HG03575 (cell line): Measurements from ENCODE around the gene ATP13A3.
"Not testable (repeated sequence)": the region's sequence is repeated elsewhere in the genome, so short reads cannot be mapped to it uniquely, and the experiment has no call there.

Source experiments
- ATAC-seq: cut with Tn5 transposase; IDR thresholded peaks from one replicate; pipeline ENCODE4 v1.9.1; 2021; ENCODE audit not compliant: unreplicated experiment, insufficient number of reproducible peaks, low FRiP score; ENCODE audit errors: extremely low read depth

ATP13A3 gene

DNA sequence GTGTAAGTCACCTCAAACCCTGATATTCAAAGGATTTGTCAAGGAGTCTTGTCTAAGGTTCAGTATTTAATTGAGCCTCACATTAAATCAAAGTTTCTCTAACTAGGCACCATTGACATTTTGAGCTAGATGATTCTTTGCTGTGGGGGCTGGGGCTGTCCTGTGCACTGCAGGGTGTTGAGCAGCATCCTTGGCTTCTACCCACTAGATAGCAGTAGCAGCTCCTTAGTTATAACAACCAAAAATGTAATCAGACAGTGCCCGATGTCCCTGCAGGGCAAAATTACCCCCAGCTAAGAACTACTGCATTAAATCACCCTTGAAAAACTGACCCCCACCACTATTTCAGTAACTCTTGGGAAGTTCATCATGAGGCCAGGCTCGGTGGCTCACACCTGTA lies 17.3 kb upstream of the ATP13A3 start:
- no peak for ATAC-seq

DNA sequence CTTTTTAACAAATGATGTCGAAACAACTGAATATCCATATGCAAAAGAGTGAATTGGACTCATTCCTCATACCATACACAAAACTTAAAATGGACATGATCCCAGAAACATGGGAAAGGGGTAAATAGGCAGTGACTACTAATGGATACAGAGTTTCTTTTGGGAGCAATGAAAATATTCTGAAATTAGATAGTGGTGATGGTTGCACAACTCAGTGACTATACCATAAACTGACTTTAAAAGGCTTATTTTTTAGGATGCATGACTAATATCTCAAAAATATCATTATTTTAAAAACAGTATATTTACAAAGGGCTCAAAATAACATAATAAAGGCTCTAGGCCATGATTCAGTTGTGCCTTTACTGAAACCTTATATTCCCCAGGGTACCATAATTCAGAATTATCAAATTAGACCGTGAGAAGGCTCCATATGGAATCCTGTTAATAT lies 16.3 kb upstream of the ATP13A3 start:
- no peak for ATAC-seq

DNA sequence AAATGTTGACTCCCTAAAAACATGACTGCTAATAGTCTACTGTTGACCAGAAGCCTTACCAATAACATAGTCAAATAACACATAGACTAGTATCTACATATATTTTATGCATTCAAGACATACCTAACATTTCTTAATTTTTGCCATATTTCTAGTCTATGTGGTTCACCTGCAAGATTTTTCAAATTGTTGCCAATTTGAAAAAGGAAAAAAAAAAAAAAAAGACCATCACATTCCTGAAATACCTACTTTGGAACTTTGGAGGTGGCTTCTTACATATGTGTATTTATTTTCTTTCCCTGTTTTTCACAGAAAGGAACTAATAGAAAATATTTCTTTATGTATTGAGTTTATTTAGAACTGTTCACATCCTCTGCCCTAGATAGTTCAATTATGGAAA lies 13.4 kb upstream of the ATP13A3 start:
- ATAC-seq = no peak

DNA sequence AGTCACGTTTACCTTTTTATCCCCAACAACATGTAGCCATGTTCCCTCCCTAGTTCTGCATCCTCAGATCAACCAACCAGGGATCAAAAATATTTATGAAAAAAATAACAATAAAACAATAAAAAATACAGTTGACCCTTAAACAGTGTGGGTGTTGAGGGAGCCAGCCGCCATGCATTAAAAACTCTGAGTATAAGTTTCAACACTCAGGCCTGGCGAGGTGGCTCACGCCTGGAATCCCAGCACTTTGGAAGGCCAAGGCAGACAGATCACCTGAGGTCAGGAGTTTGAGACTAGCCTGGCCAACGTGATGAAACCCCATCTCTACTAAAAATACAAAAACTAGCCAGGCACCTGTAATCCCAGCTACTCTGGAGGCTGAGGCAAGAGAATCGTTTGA lies 12.7 kb upstream of the ATP13A3 start:
- ATAC-seq = not testable (repeated sequence)

DNA sequence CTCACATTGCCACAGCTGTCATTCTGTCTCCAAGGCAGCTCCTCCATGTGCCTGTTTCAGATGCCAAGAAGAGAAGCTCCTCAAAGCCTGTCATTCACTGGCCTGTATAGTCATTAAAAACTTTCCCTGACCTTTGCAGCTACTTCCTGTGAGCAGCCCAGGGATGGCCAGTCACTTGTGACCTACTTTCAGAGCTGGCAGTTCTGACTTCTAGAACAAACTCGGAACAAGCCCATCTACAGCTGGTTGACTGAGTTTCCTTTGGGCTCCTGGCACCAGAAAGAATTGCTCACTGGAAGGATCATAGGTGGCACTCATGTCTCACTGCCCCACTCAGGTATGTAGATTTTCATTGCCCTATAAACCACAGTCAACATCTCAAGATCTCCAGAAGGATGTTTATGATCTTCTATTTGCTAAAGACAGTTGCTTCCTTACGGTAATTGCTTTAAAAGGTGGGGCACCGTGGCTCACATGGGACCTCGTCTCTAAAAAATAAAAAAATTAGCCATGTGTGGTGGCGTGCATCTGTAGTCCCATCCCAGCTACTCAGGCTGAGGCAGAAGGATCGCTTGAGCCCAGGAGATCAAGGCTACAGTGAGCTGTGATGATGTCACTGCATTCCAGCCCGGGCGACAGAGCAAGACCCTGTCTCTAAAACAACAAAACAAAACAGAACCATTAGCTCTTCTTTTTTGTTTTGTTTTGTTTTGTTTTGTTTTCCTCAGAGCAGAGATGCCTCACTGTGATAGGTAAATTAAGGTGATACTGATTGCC lies 11.2 kb upstream of the ATP13A3 start:
- no peak for ATAC-seq

DNA sequence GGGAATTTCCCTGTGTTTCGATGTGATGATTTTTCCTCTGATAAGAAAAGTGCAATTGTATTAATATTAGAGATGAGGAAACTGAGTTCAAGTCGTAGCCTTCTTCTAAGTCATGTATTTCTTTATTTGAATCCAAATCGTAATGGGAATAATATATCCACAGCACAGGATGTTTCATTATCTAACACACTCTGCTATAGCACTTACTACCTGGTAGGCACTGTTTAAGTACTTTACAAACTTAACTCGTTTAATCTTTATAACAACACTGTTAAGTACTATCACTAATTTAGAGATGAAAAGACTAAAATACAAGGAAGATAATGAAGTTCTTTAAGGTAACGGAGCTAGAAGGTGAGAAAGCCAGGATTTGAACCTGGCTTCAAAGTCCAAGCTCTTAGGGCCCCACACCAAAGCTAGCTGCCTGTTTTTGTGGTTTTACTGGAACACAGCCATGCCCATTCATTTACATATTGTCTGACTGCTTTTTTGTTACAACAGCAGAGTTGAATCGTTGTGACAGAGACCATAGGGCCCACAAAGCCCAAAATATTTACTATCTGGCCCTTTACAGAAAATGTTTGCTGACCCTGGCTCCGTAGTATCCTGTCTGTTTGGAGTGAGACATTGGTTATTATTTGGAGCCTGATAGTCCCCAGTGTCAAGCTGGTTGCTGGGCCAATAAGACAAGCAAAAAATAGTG lies 9.6 kb upstream of the ATP13A3 start:
- no peak for ATAC-seq

DNA sequence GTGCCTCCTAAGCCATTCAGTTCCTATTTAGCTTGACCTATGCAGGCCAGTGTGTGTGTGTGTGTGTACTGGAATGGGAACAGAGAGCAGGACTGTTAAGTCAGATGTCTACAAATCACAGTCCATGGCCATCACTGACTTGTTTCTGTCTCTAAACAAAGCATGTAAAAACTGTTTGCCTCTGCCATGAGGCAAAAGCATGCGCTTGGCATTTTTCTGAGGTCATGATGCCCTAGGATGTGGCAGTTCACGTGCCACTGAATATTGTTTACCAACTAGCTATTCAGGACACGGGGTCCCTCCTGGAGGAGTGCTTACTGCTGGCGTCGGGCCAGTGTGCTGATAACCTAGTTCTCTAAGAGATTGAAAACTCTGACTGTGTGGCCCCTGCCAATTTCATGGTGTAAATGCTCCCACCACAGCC lies 8.2 kb upstream of the ATP13A3 start:
- ATAC-seq = no peak

DNA sequence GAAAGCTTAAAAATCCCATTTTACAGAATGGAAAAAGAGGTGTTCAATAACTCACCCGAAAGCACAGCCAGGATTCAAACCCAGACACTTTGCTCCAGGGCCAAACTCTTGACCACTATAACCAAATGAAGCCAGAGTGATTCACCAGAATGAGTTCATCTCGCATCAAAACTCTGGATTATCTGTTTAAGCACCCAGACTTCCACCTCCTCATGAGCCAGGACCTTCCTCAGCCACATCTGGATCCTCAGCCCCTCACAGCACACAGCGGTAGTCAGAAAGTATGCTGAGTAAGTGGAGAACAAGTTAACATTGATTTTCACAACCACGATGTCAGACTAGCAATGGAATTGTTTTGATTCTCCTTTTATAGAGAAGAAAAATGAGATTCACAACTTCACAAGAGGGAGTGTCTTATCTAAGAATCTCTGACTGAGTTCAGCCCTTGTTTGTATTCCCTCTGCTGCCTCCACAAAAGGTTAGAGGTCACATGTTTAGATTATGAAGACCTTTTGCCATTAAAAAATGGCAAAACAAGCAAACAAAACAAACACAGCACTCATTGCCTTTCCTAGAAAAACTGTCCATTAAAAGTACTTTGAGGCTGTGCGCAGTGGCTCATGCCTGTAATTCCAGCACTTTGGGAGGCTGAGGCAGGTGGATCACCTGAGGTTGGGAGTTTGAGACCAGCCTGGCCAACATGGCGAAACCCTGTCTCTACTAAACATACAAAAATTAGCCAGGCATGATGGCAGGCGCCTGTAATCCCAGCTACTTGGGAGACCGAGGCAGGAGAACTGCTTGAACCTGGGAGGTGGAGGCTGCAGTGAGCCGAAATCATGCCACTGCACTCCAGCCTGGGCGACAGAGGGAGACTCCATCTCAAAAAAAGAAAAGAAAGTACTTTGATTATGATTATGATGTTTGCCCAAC lies 7.5 kb upstream of the ATP13A3 start:
- ATAC-seq = not testable (repeated sequence)

DNA sequence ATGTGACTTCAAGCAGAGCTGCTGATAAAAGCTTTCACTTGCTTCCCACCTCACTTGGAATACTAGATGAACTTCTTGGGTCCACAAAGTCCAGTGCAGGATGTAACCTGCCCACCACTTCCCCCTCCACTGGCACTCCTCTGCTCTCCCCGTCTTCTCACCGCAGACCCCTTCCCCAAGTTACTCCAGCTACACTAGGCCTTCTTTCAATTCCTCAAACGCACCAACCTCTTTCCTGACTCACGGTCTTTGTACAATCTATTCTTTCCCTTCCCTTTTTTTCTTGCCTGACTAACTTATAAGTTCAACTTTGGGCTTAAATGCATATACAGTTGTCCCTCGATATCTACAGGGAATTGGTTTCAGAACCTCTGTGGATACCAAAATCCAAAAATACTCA lies 5.2 kb upstream of the ATP13A3 start:
- no peak for ATAC-seq

DNA sequence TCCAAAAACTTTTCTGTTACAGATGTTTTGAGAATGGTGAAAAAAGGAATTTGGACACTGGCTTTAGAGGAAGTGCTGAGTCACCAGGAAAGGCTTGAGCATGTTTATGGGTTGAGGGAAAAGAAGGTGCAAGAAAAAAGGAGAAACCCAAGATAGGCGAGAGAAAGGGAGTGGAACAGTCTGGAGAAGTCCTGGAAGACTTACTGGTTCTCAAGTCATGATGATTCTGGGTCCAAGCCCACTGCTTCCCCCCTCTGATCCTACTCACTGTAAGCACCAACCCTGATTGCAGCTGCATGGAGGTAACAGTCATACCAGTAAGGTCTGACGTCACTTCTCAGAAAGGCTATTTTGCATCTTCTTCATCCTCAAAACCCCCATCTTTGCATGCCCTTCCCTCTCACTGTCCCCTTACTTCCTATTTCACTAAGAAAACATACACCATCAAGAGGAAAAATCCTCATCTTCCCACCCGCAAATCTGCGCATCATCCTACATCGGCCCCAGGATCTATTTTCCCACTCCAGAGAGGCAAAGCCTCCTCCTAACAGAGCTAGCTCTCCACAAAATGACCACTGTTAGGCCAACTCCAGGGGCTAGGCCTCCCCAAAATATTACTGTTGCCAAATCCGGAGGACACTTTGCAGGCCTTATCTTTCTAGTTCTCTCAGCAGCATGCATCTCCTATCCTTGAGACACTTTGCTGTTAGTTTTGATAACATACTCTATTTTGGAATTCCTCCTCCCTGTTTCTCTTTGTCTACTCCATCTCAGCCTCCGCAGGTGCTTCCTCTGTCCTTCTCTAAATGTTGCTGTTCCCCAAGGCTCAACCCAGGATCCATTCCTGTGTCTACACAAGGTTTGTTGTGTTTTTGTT lies 3.2 kb upstream of the ATP13A3 start:
- no peak for ATAC-seq

DNA sequence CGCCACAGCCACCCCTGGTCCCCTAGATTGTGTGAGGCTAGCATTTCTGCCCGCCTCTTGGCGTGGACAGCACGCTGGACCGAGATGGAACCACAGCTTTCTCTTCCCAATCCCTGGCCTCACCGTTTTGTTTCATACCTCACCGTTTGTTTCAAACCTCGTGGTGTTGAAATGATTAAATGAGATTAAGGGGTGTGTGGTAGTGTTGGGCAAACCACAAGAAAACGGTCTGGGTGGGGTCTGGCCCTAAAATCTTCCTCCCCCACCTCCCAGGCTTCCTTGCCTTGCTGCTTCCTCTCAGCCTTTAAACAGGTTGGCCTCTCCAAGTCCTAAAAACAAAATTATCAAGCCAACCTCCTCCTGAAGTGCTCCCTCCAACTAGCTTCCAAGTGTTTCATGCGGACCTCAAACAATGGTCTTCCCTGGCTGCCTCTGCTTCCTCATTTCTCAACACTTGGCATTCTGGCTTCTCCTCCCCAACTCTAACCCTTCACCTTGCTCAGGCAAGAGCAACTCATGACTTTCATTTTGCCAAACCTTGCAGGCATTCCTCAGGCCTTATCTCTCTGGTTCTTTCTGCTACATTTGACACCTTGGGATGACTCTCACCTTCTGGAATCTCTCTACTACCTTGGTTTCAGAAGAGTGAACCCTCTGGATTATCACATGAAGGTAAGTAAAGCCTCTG lies 1.4 kb upstream of the ATP13A3 start:
- no peak for ATAC-seq

DNA sequence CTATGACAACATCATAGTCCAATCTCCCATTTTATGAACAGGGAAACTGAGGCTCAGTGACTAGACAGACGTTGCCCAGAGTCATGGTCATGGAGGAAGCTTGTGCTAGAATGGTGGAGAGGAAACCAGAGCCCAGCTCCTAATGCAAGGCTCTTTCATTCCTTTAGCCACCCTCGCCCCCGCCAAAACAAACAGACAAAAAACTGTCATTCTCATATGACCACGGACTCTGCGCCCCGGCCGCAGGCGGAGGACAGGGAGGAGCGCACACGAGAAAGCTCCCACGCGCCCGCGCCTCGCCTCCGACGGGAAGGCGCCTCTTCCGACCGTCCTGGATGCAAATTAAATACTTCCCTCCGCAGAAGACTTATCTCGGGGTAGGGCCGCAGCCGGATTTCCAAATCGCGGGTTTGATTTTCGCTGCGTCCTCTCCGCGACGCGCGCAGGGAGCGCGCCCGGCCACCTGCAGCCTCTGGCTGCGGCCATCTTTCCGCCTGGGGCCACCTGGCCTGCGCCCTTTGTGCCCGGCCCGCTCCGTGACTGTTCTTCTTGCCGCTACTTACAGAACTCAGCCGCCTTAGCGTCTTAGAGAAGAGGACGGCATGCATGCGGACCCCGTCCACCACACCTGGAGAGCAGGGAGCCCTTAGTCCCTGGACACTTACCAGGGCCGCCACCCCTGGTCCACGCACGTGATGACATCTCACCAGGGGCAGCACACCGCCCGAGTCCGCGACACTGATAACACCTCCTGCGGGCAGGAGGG lies 670 bp upstream of the ATP13A3 start:
- no peak for ATAC-seq

DNA sequence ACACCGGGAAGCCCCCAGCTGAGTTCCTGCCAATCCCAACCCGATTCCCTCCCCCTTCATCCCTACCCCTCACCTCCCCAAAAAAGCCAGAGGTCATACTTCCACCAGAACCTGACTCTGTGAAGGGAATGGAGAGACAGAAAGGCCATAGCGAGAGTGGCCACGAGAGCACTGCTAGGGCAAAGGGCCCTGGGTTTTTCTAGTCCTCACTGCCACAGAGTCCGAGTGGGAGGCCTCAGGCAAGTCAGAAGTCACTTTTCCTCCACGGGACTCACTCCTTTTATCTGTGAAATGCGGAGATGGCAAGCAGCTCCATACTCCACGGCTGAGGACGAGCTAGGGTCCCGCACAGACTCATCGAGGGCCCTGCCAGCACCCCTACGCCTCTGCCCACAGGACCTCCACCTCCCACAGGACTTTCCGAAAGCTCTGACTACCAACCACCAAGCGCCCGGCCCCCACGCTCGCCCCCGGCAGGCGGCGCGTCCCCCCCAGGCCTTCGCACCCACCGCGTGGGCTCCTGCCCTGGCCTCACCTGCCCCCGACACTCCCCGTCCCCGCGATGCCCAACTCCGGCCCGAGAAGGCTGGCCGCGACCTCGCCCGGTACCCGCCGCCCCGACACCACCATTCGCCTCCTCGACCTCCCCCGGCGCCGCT lies 792 bp downstream of the ATP13A3 start:
- no peak for ATAC-seq

DNA sequence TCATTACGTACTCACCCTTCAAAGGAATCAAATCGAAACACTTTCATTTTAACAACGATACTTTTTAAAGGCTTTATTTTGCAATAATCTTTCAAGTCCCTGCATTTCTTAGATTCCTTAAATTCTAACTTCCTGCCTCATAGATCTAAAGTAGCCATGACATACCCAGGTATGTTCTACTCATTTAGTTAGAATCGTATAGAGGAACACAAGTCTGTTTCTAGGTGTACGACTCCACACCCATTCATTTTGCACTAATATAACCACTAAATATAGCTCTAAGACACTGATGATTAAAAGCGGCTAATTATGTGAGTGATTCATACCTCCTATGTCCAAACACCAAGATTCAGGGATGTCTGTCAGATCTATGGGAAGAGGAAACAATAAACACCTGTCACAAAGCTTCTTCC lies 1.3 kb downstream of the ATP13A3 start:
- ATAC-seq = no peak

DNA sequence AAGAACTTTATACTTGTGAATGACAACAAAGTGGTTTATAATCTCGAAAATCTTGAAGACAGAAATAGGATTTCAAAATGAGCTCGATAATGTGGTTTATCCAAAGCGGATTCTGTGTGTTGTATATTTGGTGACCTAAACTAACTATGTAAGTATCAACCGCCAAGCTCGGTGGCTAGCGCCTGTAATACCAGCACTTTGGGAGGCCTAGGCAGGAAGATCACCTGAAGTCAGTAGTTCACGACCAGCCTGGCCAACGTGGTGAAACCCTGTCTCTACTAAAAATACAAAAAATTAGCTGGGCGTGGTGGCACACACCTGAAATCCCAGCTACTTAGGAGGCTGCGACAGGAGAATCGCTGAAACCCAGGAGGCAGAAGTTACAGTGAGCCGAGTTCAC lies 2.2 kb downstream of the ATP13A3 start:
- no peak for ATAC-seq

DNA sequence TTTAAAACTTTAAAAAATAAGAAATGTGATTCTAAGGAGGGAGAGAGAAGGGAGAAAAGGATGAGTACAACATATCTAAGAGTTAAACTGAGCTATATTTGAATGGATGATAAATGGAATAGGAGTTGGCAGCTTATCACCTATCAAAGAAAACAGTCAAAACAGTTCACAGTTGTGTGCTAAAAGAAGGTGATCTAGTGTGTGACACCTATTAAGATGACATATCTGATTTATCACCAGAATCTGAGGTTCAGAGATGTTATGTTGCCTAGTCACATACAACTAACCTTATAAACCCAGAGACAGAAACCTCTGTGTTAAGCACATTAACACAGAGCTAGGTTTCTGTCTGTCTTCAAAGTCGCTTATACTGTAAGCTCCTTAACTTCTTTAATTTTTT lies 3.0 kb downstream of the ATP13A3 start:
- ATAC-seq = no peak

DNA sequence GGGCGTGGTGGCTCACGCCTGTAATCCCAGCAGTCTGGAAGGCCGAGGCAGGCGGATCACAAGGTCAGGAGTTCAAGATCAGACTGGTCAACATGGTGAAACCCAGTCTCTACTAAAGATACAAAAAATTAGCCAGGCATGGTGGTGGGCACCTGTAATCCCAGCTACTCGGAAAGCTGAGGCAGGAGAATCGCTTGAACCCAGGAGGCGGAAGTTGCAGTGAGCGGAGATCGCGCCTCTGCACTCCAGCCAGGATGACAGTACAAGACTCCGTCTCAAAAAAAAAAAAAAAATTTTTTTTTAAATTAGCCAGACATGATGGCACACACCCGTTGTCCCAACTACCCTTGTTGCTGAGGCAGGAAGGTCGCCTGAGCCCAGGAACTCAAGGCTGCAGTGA lies 4.0 kb downstream of the ATP13A3 start:
- ATAC-seq = not testable (repeated sequence)
